ENCODE measurements around the gene TMEM98. TPM values are rescaled to one million over a fixed set of nuclear protein-coding genes. Genes with fewer than 3 reads are reported as not detected.

The TMEM98 gene
- total RNA-seq, 4 donors from 2014 or later, result 39.3 to 73.4 (median 54.2) TPM

- intact Hi-C loops (cut with DNase I), result no loop called here
- Histone ChIP-seq H3K36me3 (no peaks in the 10 kb centered on the region), H3K4me1 (no peaks in the 10 kb centered on the region), H3K9me3 (no peaks in the 10 kb centered on the region), H3K27me3 (peaks cover 0 to 6% (median 0%) of the 10 kb centered on the region in 4 donors), H3K27ac (replicated peaks in 1 of 4) (no peak overlapping the region), H3K4me3 (no peak overlapping the region)
- DNase-seq (ENCODE audit: extremely low spot score), result peak; percentile 21
- WGBS, result 67% methylated on average over 2 of the region's 2 CpGs
- no peak for TF ChIP-seq POLR2AphosphoS5 (IDR thresholded peaks at IDR 0.05)
- TF ChIP-seq, protein P1, sequence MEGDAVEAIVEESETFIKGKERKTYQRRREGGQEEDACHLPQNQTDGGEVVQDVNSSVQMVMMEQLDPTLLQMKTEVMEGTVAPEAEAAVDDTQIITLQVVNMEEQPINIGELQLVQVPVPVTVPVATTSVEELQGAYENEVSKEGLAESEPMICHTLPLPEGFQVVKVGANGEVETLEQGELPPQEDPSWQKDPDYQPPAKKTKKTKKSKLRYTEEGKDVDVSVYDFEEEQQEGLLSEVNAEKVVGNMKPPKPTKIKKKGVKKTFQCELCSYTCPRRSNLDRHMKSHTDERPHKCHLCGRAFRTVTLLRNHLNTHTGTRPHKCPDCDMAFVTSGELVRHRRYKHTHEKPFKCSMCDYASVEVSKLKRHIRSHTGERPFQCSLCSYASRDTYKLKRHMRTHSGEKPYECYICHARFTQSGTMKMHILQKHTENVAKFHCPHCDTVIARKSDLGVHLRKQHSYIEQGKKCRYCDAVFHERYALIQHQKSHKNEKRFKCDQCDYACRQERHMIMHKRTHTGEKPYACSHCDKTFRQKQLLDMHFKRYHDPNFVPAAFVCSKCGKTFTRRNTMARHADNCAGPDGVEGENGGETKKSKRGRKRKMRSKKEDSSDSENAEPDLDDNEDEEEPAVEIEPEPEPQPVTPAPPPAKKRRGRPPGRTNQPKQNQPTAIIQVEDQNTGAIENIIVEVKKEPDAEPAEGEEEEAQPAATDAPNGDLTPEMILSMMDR (IDR thresholded peaks at IDR 0.05), result no peak
- no peak for TF ChIP-seq EP300 (IDR thresholded peaks at IDR 0.05)
- no peak for TF ChIP-seq POLR2A (IDR thresholded peaks at IDR 0.05; ENCODE audit: low read depth)
These were observed 28.5 kb upstream of the TMEM98 start for GRCh38 chr17:32899236-32900013.

- no peaks in the 10 kb centered on the region for H3K4me1 ChIP-seq
- DNase-seq (ENCODE audit: extremely low spot score), result no peak
- H3K27me3 ChIP-seq, result peaks cover 0 to 3% (median 0%) of the 10 kb centered on the region in 4 donors
- H3K4me3 ChIP-seq, result no peak overlapping the region
- H3K9me3 ChIP-seq, result no peaks in the 10 kb centered on the region
- no peak overlapping the region for H3K27ac ChIP-seq (replicated peaks in 1 of 4)
- intact Hi-C loops (cut with DNase I), result no loop called here
- TF ChIP-seq, protein P1 (IDR thresholded peaks at IDR 0.05), result no peak
- no peak for TF ChIP-seq EP300 (IDR thresholded peaks at IDR 0.05)
- TF ChIP-seq POLR2A (IDR thresholded peaks at IDR 0.05; ENCODE audit: low read depth), result no peak
- TF ChIP-seq POLR2AphosphoS5 (IDR thresholded peaks at IDR 0.05), result no peak
- H3K36me3 ChIP-seq, result no peaks in the 10 kb centered on the region
- 97% methylated on average over 4 of the region's 4 CpGs for WGBS
These were observed 26.2 kb upstream of the TMEM98 start for GRCh38 chr17:32901743-32902142.

GRCh38 chr17:32903774-32904673 lies 23.9 kb upstream of the TMEM98 start:
- Histone ChIP-seq H3K36me3 (no peaks in the 10 kb centered on the region), H3K27ac (replicated peaks in 1 of 4) (no peak overlapping the region), H3K9me3 (no peaks in the 10 kb centered on the region), H3K4me3 (no peak overlapping the region), H3K27me3 (peaks cover 0 to 3% (median 0%) of the 10 kb centered on the region in 4 donors), H3K4me1 (no peaks in the 10 kb centered on the region)
- 70% methylated on average over 5 of the region's 5 CpGs for WGBS
- peak; percentile 37 for DNase-seq (ENCODE audit: extremely low spot score)
- TF ChIP-seq EP300 (IDR thresholded peaks at IDR 0.05) (no peak), POLR2A (IDR thresholded peaks at IDR 0.05; ENCODE audit: low read depth) (no peak), POLR2AphosphoS5 (IDR thresholded peaks at IDR 0.05) (no peak)
- TF ChIP-seq, protein P1 (IDR thresholded peaks at IDR 0.05), result no peak
- intact Hi-C loops (cut with DNase I), result no loop called here

DNA sequence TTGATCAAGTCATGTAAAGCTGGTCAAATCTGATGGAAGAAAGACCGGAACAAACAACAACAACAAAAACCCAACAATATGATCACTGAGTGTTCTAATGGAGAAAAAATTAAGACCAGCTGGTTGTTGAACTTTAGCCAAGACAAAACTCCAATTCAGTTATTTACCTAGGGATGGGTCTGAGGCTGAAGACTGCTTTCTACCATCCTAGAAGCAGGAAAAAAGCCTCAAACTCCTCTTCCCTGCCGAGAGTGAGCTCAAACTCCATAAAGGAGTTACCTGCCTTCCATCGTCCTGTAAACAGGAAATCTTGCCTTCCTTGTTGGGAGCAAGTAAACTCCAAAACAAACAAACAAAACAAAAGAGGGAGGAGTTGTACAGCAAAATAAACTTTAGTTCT lies 23.1 kb upstream of the TMEM98 start:
- Histone ChIP-seq H3K4me3 (no peak overlapping the region), H3K9me3 (no peaks in the 10 kb centered on the region), H3K27me3 (peaks cover 0 to 3% (median 0%) of the 10 kb centered on the region in 4 donors), H3K27ac (replicated peaks in 1 of 4) (no peak overlapping the region), H3K4me1 (peaks cover 0 to 4% (median 3%) of the 10 kb centered on the region in 4 donors), H3K36me3 (no peaks in the 10 kb centered on the region)
- TF ChIP-seq EP300 (IDR thresholded peaks at IDR 0.05), result no peak
- no peak for TF ChIP-seq POLR2AphosphoS5 (IDR thresholded peaks at IDR 0.05)
- no peak for TF ChIP-seq POLR2A (IDR thresholded peaks at IDR 0.05; ENCODE audit: low read depth)
- TF ChIP-seq, protein P1 (IDR thresholded peaks at IDR 0.05), result no peak
- intact Hi-C loops (cut with DNase I), result no loop called here
- DNase-seq (ENCODE audit: extremely low spot score), result peak; percentile 17
- 58% methylated on average over 3 of the region's 3 CpGs for WGBS

Measured in esophagus muscularis mucosa (tissue), 4 donors.